HG02981 (cell line): ENCODE results near the gene GGA2.
"Not testable (repeated sequence)": the region's sequence is repeated elsewhere in the genome, so short reads cannot be mapped to it uniquely, and the experiment has no call there.

ENCODE experiments used
- ATAC-seq: cut with Tn5 transposase; IDR thresholded peaks from one replicate; pipeline ENCODE4 v1.9.1; 2021; ENCODE audit warnings: mild to moderate bottlenecking, moderate library complexity; ENCODE audit not compliant: unreplicated experiment

The GGA2 gene

GRCh38 chr16:23510164-23510914, at the start of gene GGA2:
GGA2 (minus strand) TSS chr16:23510494; CDS start chr16:23510411, 83 bp downstream.
- peak; percentile 67 for ATAC-seq

- no peak for ATAC-seq
Observed at GRCh38 chr16:23557779-23558702, 47.7 kb upstream of the GGA2 start.

- peak; percentile 87 for ATAC-seq
Observed at GRCh38 chr16:23556881-23557778, 46.8 kb upstream of the GGA2 start, which contains the start of the genes EARS2 and UBFD1. EARS2 (minus strand) TSS chr16:23557350; CDS start chr16:23557343, 7 bp downstream. UBFD1 (plus strand) TSS chr16:23557727; CDS start chr16:23557743, 16 bp downstream.

- ATAC-seq: no peak
Observed at GRCh38 chr16:23554536-23554935, 44.2 kb upstream of the GGA2 start.

- no peak for ATAC-seq
Observed at GRCh38 chr16:23552161-23552560, 41.9 kb upstream of the GGA2 start.

- no peak for ATAC-seq
Observed at GRCh38 chr16:23549938-23550337, 39.6 kb upstream of the GGA2 start.

GRCh38 chr16:23544436-23544835, 34.1 kb upstream of the GGA2 start:
- no peak for ATAC-seq

GRCh38 chr16:23540817-23541178, 30.5 kb upstream of the GGA2 start:
- ATAC-seq: not testable (repeated sequence)

GRCh38 chr16:23539984-23540816, 29.9 kb upstream of the GGA2 start:
- no peak for ATAC-seq

GRCh38 chr16:23538919-23539278, 28.6 kb upstream of the GGA2 start:
- ATAC-seq: no peak

- ATAC-seq: no peak
Observed at GRCh38 chr16:23537390-23537789, 27.1 kb upstream of the GGA2 start.

GRCh38 chr16:23535901-23536300, 25.6 kb upstream of the GGA2 start:
- ATAC-seq: no peak

- ATAC-seq: no peak
Observed at GRCh38 chr16:23534868-23535860, 24.9 kb upstream of the GGA2 start.

- no peak for ATAC-seq
Observed at GRCh38 chr16:23532448-23532847, 22.2 kb upstream of the GGA2 start.

- ATAC-seq: no peak
Observed at GRCh38 chr16:23530062-23530461, 19.8 kb upstream of the GGA2 start.

GRCh38 chr16:23528644-23529310, 18.5 kb upstream of the GGA2 start:
- ATAC-seq: no peak

GRCh38 chr16:23527961-23528643, 17.8 kb upstream of the GGA2 start:
- no peak for ATAC-seq

- no peak for ATAC-seq
Observed at GRCh38 chr16:23524886-23525285, 14.6 kb upstream of the GGA2 start.
